OCI-LY7 (cell line): ENCODE data around the gene XPOT.

Source experiments
- CTCF ChIP-seq: fragments of 200-600 bp; sonication (generic); conservative IDR thresholded peaks from 2 replicates; pipeline ENCODE4 v1.5.1; 2014; ENCODE audit warnings: mild to moderate bottlenecking, antibody characterized with exemption, low read length, moderate library complexity, mixed read lengths
- EZH2phosphoT487 ChIP-seq: fragments of 200-600 bp; sonication (generic); IDR thresholded peaks from 2 replicates; pipeline ENCODE4 v1.6.1; 2018; ENCODE audit warnings: low read depth, borderline replicate concordance, mild to moderate bottlenecking, mixed run types, antibody characterized with exemption, low read length, moderate library complexity, mixed read lengths

GRCh38 chr12:64400041-64400440, 4.2 kb upstream of the XPOT start:
- TF ChIP-seq CTCF (no peak), EZH2phosphoT487 (no peak)
